ENCODE results near the gene WDR59.

WDR59 gene

DNA sequence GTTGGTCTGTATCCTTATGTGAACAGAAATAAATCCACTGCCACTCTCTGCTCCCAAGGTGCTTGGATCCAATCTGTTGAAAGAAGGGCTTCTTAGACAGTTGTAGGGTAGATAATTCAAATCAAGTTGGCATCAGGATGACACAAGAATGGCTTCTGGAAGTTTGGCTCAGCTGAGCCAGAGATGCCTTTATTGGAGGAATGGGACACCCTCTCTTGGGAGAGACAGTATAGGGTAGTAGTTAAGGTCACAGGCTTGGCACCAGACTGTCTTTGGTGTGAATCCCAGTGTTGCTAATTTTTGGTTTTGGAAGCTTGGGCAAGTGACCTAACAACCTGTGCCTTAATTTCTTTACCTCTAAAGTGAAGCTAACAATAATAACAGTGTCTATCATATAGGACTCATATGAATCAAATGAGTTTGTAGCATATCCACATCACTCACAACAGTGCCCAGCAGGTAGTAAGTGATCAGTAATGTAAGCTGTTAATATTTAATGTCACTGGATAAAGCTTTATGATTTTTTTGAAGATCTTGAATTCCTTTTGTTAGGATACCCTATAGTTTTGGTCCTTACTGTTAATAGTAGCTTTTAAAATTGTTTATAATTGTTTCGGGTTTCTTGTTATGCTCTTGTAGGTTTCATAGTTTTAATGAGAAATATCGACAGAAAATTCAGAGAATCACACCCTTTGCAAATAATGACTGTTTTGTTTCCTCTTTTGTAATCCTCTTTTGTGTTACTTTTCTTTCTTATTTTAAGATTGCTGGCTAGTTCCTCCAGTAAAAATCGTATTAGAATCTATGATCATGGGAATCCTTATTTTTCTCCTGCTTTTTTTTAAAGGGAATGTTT lies 33.0 kb upstream of the WDR59 start:
- TF ChIP-seq CTCF (IDR thresholded peaks at IDR 0.05), result no peak

DNA sequence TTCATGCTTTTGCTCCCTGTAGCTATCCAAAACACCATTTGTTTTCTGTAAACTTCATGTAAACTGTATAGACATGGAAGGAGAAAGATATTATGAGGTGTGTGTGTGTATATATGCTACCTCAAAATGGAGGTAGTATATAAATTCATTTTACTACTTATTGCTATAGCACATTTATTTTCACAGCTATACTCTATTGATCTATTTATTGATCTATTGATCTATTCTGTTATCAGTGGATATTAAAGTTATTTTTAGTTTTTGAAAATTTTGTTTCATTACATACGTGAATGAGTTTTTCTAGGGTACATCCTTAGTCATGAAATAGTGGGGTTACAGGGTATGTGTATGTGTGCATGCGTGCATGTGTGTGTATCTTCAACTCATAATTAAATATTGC lies 29.4 kb upstream of the WDR59 start:
- TF ChIP-seq CTCF (IDR thresholded peaks at IDR 0.05), result no peak

GRCh38 chr16:75012380-75013081 lies 27.6 kb upstream of the WDR59 start:
- no peak for TF ChIP-seq CTCF (IDR thresholded peaks at IDR 0.05)

- no peak for TF ChIP-seq CTCF (IDR thresholded peaks at IDR 0.05)
Observed at GRCh38 chr16:75011634-75012307, 26.8 kb upstream of the WDR59 start.

DNA sequence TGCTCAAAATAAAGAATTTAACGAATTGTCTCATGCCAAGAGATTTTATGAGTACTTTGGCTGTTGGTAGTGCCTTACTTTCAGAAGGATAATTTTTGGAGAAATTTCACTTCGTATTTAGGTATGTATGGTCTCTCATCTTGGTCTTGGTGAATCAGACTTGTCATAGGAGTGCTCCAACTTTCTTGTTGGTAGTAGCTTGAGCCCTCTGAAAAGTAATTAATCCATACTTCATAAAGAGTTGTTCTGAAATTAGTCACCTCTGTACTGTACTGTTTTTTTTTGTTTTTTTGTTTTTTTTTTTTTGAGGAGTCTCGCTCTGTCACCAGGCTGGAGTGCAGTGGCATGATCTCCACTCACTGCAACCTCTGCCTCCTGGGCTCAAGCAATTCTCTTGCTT lies 25.5 kb upstream of the WDR59 start:
- TF ChIP-seq CTCF (IDR thresholded peaks at IDR 0.05), result no peak

- TF ChIP-seq CTCF (IDR thresholded peaks at IDR 0.05), result no peak
Observed at GRCh38 chr16:75007443-75007842, 22.5 kb upstream of the WDR59 start.

DNA sequence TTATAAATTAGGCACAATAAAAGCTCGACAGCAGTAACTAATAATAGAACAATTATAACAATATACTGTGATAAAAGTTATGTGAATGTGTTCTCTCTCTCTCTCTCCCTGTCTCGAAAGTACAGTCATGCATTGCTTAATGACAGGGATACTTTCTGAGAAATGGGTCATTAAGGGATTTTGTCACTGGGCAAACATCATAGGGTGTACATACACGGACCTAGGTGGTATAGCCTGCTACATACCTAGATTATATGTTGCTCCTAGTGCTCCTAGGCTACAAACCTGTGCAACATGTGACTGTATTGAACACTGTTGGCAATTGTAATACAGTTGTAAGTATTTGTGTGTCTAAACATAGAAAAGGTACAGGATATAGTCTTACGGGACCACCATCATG lies 20.8 kb upstream of the WDR59 start:
- no peak for TF ChIP-seq CTCF (IDR thresholded peaks at IDR 0.05)
